OCI-LY1 (cell line): Measurements from ENCODE around the gene KCNMB1.

Experiments
- EZH2 ChIP-seq: fragments of 200-600 bp; sonication (generic), shearing (Covaris generic); IDR thresholded peaks from 2 replicates; pipeline ENCODE4 v1.8.0; 2017; ENCODE audit warnings: borderline replicate concordance, mixed run types, mild to moderate bottlenecking, antibody characterized with exemption, low read length, moderate library complexity, mixed read lengths
- TF ChIP-seq, protein P1 (sequence below): fragments of 200-600 bp; sonication (generic), shearing (Covaris generic); IDR thresholded peaks from 2 replicates; pipeline ENCODE4 v1.5.1; 2017; ENCODE audit warnings: mild to moderate bottlenecking, antibody characterized with exemption, low read length, moderate library complexity, mixed read lengths

- TF ChIP-seq, protein P1, sequence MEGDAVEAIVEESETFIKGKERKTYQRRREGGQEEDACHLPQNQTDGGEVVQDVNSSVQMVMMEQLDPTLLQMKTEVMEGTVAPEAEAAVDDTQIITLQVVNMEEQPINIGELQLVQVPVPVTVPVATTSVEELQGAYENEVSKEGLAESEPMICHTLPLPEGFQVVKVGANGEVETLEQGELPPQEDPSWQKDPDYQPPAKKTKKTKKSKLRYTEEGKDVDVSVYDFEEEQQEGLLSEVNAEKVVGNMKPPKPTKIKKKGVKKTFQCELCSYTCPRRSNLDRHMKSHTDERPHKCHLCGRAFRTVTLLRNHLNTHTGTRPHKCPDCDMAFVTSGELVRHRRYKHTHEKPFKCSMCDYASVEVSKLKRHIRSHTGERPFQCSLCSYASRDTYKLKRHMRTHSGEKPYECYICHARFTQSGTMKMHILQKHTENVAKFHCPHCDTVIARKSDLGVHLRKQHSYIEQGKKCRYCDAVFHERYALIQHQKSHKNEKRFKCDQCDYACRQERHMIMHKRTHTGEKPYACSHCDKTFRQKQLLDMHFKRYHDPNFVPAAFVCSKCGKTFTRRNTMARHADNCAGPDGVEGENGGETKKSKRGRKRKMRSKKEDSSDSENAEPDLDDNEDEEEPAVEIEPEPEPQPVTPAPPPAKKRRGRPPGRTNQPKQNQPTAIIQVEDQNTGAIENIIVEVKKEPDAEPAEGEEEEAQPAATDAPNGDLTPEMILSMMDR: no peak
- TF ChIP-seq EZH2: no peak
These were observed 4.8 kb upstream of the KCNMB1 start for GRCh38 chr5:170393958-170394357.
